Liver (tissue), 9 donors: ENCODE results near the gene AGGF1. TPM values are rescaled to one million over a fixed set of nuclear protein-coding genes. Genes with fewer than 3 reads are reported as not detected.

Experiments
- DNase-seq: peaks from one replicate; pipeline ENCODE4 v3.0.0-alpha.2; 2017; ENCODE audit warnings: low spot score
- H3K27ac ChIP-seq, 2 donors: one replicate each; pipeline ENCODE4 v1.7.0; 2013; ENCODE audit warnings: inconsistent platforms in 2 of 2, low read length in 2 of 2, control low read depth in 1 of 2, low read depth in 1 of 2, mild to moderate bottlenecking in 1 of 2
- H3K27me3 ChIP-seq, 4 donors: one replicate each; pipeline versions ENCODE4 v1.6.1 to v1.7.0; 2013; ENCODE audit warnings: low read length in 3 of 4, inconsistent platforms in 1 of 4, mild to moderate bottlenecking in 1 of 4, moderate library complexity in 1 of 4; ENCODE audit not compliant: control insufficient read depth in 4 of 4, insufficient read depth in 4 of 4
- H3K36me3 ChIP-seq, 4 donors: one replicate each; pipeline versions ENCODE4 v1.6.1 to v1.7.0; 2013; ENCODE audit warnings: low read length in 3 of 4, mild to moderate bottlenecking in 3 of 4, low read depth in 1 of 4, moderate library complexity in 1 of 4; ENCODE audit not compliant: control insufficient read depth in 4 of 4, insufficient read depth in 3 of 4
- H3K4me1 ChIP-seq, 4 donors: one replicate each; pipeline versions ENCODE4 v1.6.1 to v1.7.0; 2013; ENCODE audit warnings: low read length in 3 of 4, mild to moderate bottlenecking in 3 of 4, moderate library complexity in 1 of 4; ENCODE audit not compliant: control insufficient read depth in 4 of 4, insufficient read depth in 4 of 4
- H3K4me3 ChIP-seq, 3 donors: one replicate each; pipeline versions ENCODE4 v1.6.1 to v1.7.0; 2013; ENCODE audit warnings: low read length in 3 of 3, control low read depth in 1 of 3, low read depth in 1 of 3, mild to moderate bottlenecking in 1 of 3
- H3K9ac ChIP-seq, 2 donors: one replicate each; pipeline ENCODE4 v1.7.0; 2013; ENCODE audit warnings: low read length in 2 of 2, mild to moderate bottlenecking in 2 of 2, moderate library complexity in 2 of 2, control low read depth in 1 of 2, low read depth in 1 of 2
- H3K9me3 ChIP-seq, 4 donors: one replicate each; pipeline versions ENCODE4 v1.6.1 to v1.7.0; 2013; ENCODE audit warnings: low read length in 3 of 4; ENCODE audit not compliant: control insufficient read depth in 4 of 4
- CTCF ChIP-seq: fragments of 150-350 bp; IDR thresholded peaks from 2 replicates; pipeline ENCODE4 v1.5.1; 2017; ENCODE audit warnings: improper control_type of control experiment, low read depth, low read length; ENCODE audit not compliant: missing input control
- EGR1 ChIP-seq, 2 donors: IDR thresholded peaks; 2 replicates each; pipeline ENCODE4 v1.6.1; 2016 to 2018; ENCODE audit warnings: antibody characterized with exemption in 2 of 2, low read depth in 2 of 2
- FOXA1 ChIP-seq: IDR thresholded peaks from 2 replicates; pipeline ENCODE4 v1.6.1; 2016; ENCODE audit warnings: antibody characterized with exemption
- FOXA2 ChIP-seq: IDR thresholded peaks from 2 replicates; pipeline ENCODE4 v1.6.1; 2016; ENCODE audit warnings: antibody characterized with exemption
- GABPA ChIP-seq, 2 donors: IDR thresholded peaks in 1 of 2; conservative IDR thresholded peaks in 1 of 2; 2 replicates each; pipeline ENCODE4 v1.6.1; 2016; ENCODE audit warnings: antibody characterized with exemption in 2 of 2, mild to moderate bottlenecking in 1 of 2, moderate library complexity in 1 of 2
- HNF4A ChIP-seq, 2 donors: conservative IDR thresholded peaks; 2 replicates each; pipeline ENCODE4 v1.6.1; 2016; ENCODE audit warnings: antibody characterized with exemption in 2 of 2, mild to moderate bottlenecking in 2 of 2
- HNF4G ChIP-seq: IDR thresholded peaks from 2 replicates; pipeline ENCODE4 v1.6.1; 2016; ENCODE audit warnings: antibody characterized with exemption
- JUND ChIP-seq, 2 donors: IDR thresholded peaks; 2 replicates each; pipeline ENCODE4 v1.6.1; 2016; ENCODE audit warnings: antibody characterized with exemption in 2 of 2
- NR2F2 ChIP-seq: IDR thresholded peaks from 2 replicates; pipeline ENCODE4 v1.6.1; 2016; ENCODE audit warnings: antibody characterized with exemption
- RAD21 ChIP-seq, 2 donors: IDR thresholded peaks; 2 replicates each; pipeline ENCODE4 v1.6.1; 2016; ENCODE audit warnings: antibody characterized with exemption in 2 of 2, mild to moderate bottlenecking in 2 of 2
- RXRA ChIP-seq, 2 donors: IDR thresholded peaks; 2 replicates each; pipeline ENCODE4 v1.6.1; 2017 to 2018; ENCODE audit warnings: antibody characterized with exemption in 2 of 2, mild to moderate bottlenecking in 1 of 2
- SP1 ChIP-seq: IDR thresholded peaks from 2 replicates; pipeline ENCODE4 v1.6.1; 2018; ENCODE audit warnings: antibody characterized with exemption, mild to moderate bottlenecking
- TAF1 ChIP-seq: conservative IDR thresholded peaks from 2 replicates; pipeline ENCODE4 v1.6.1; 2016; ENCODE audit warnings: antibody characterized with exemption, mild to moderate bottlenecking
- YY1 ChIP-seq: IDR thresholded peaks from 2 replicates; pipeline ENCODE4 v1.6.1; 2016; ENCODE audit warnings: antibody characterized with exemption, mild to moderate bottlenecking
- WGBS: extraction: QIAGEN DNeasy Blood & Tissue Kit; methylation state at CpG from one replicate; pipeline ENCODE4 v1.1.7; 2013; 5-methylcytosine and 5-hydroxymethylcytosine counted together
- polyA plus RNA-seq, 2 donors: library from polyadenylated mRNA; stranded (reverse) in 1 of 2; unstranded in 1 of 2; fragments of 200-250 nt in 1 of 2; fragments of >200 nt in 1 of 2; fragmentation: Nextera tagmentation in 1 of 2; extraction: Ambion mirVana in 1 of 2; gene quantifications; one replicate each; pipeline versions ENCODE4 v1.2.1 to v1.2.3, GENCODE V29; 2013 to 2015
- total RNA-seq, 2 donors: library from RNA; depleted of rRNA; stranded (reverse); fragments of >200 nt; gene quantifications; one replicate each; pipeline ENCODE4 v1.2.3, GENCODE V29; 2014
- TF ChIP-seq, protein P1 (sequence below): IDR thresholded peaks from 2 replicates; pipeline ENCODE4 v1.6.1; 2016; ENCODE audit warnings: antibody characterized with exemption
- TF ChIP-seq, protein P2 (sequence below): IDR thresholded peaks from 2 replicates; pipeline ENCODE4 v1.6.1; 2016; ENCODE audit warnings: antibody characterized with exemption, mild to moderate bottlenecking
- TF ChIP-seq, protein P3 (sequence below): IDR thresholded peaks from 2 replicates; pipeline ENCODE4 v1.6.1; 2016; ENCODE audit warnings: antibody characterized with exemption
- TF ChIP-seq, protein P4 (sequence below): IDR thresholded peaks from 2 replicates; pipeline ENCODE4 v1.6.1; 2016; ENCODE audit warnings: antibody characterized with exemption
- donor health status: healthy.
- donor health status: healthy.
- donor health status: healthy.
- donor health status: healthy.
- donor health status: healthy.

The AGGF1 gene
- total RNA-seq (10 to 100 TPM; 14.6 to 16.7 TPM), polyA plus RNA-seq (10 to 100 TPM in 1 of 2 donors, 1 to 10 TPM in 1; 7.2 to 15.6 TPM)

DNA sequence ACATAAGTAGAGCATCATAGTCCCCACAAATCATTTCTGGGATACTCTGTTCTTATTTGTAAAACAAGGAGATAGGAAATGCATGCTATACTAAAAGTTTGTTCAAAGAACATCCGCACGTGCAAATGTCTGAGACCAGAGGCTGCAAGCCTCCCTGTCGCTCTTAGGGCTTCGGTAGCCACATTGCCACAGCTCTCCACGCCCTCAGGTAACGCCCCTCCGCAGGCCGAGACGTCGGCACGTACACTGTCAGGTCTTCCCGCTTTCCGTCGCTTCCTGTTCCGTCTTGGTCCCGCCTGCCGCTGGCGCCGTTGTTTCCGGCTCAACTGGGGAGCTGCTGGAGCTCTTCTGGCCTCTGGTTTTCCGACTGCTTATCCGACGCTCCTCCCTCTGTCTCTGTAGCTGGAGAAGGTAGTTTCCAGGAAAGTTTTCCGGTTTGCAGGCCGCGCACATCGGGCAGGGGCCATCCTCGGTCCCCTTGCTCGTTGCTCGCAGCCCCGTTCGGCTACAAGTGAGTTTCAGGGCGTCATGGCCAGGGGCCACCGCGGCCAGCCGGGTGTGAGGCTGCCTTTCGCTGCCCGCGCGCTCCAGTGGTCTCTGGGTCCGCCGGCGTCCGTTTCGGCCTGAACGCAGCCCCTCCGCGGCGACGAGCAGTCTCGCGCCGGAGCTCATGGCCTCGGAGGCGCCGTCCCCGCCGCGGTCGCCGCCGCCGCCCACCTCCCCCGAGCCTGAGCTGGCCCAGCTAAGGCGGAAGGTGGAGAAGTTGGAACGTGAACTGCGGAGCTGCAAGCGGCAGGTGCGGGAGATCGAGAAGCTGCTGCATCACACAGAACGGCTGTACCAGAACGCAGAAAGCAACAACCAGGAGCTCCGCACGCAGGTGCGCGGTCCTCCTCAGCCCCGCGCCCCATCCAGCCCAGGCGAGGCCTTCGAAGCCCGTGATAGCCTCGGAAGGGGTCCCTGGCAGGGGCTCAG, at the start of gene AGGF1:
AGGF1 (plus strand) TSS at position 308 of the 975 bp plus-strand sequence; CDS start at position 671, 363 bp downstream.
- Histone ChIP-seq H3K9me3 (no peaks in the 10 kb centered on the region), H3K9ac (peak within 1 kb of the TSS; percentile 71 to 93), H3K36me3 (peaks cover 0 to 6% (median 3%) of the 10 kb centered on the region in 4 donors), H3K4me3 (peak within 1 kb of the TSS; percentile 70 to 96 (median 75)), H3K27me3 (no peaks in the 10 kb centered on the region), H3K4me1 (peaks cover 7 to 28% (median 15%) of the 10 kb centered on the region in 4 donors), H3K27ac (peak within 1 kb of the TSS; percentile 79 to 92)
- DNase-seq = peak; percentile 87
- TF ChIP-seq TAF1 = peak; percentile 38
- peak; percentile 38 to 50 for TF ChIP-seq EGR1 (IDR thresholded peaks at IDR 0.05; ENCODE audit: low read depth in 2 of 2)
- peak; percentile 95 for TF ChIP-seq YY1
- TF ChIP-seq RXRA (IDR thresholded peaks at IDR 0.05) = peak; percentile 70 to 72
- TF ChIP-seq FOXA1 = no peak
- TF ChIP-seq, protein P1, sequence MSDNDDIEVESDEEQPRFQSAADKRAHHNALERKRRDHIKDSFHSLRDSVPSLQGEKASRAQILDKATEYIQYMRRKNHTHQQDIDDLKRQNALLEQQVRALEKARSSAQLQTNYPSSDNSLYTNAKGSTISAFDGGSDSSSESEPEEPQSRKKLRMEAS = peak; percentile 98
- TF ChIP-seq JUND (IDR thresholded peaks at IDR 0.05) = peak; percentile 37 to 56
- peak; percentile 32 for TF ChIP-seq NR2F2
- peak; percentile 46 to 55 for TF ChIP-seq RAD21 (IDR thresholded peaks at IDR 0.05)
- TF ChIP-seq HNF4A (conservative IDR thresholded peaks at IDR 0.05) = peak; percentile 52 to 59
- TF ChIP-seq, protein P2, sequence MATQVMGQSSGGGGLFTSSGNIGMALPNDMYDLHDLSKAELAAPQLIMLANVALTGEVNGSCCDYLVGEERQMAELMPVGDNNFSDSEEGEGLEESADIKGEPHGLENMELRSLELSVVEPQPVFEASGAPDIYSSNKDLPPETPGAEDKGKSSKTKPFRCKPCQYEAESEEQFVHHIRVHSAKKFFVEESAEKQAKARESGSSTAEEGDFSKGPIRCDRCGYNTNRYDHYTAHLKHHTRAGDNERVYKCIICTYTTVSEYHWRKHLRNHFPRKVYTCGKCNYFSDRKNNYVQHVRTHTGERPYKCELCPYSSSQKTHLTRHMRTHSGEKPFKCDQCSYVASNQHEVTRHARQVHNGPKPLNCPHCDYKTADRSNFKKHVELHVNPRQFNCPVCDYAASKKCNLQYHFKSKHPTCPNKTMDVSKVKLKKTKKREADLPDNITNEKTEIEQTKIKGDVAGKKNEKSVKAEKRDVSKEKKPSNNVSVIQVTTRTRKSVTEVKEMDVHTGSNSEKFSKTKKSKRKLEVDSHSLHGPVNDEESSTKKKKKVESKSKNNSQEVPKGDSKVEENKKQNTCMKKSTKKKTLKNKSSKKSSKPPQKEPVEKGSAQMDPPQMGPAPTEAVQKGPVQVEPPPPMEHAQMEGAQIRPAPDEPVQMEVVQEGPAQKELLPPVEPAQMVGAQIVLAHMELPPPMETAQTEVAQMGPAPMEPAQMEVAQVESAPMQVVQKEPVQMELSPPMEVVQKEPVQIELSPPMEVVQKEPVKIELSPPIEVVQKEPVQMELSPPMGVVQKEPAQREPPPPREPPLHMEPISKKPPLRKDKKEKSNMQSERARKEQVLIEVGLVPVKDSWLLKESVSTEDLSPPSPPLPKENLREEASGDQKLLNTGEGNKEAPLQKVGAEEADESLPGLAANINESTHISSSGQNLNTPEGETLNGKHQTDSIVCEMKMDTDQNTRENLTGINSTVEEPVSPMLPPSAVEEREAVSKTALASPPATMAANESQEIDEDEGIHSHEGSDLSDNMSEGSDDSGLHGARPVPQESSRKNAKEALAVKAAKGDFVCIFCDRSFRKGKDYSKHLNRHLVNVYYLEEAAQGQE = peak; percentile 76
- no peak for TF ChIP-seq FOXA2
- TF ChIP-seq SP1 = peak; percentile 79
- TF ChIP-seq CTCF = peak; percentile 1
- TF ChIP-seq HNF4G = no peak
- peak; percentile 95 to 99 for TF ChIP-seq GABPA (IDR thresholded peaks at IDR 0.05 in 1 of 2, conservative IDR thresholded peaks at IDR 0.05 in 1 of 2)
- TF ChIP-seq, protein P3, sequence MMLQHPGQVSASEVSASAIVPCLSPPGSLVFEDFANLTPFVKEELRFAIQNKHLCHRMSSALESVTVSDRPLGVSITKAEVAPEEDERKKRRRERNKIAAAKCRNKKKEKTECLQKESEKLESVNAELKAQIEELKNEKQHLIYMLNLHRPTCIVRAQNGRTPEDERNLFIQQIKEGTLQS = no peak
- TF ChIP-seq, protein P4, sequence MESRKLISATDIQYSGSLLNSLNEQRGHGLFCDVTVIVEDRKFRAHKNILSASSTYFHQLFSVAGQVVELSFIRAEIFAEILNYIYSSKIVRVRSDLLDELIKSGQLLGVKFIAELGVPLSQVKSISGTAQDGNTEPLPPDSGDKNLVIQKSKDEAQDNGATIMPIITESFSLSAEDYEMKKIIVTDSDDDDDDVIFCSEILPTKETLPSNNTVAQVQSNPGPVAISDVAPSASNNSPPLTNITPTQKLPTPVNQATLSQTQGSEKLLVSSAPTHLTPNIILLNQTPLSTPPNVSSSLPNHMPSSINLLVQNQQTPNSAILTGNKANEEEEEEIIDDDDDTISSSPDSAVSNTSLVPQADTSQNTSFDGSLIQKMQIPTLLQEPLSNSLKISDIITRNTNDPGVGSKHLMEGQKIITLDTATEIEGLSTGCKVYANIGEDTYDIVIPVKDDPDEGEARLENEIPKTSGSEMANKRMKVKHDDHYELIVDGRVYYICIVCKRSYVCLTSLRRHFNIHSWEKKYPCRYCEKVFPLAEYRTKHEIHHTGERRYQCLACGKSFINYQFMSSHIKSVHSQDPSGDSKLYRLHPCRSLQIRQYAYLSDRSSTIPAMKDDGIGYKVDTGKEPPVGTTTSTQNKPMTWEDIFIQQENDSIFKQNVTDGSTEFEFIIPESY = peak; percentile 97
- under 1% methylated on average over 82 of the region's 82 CpGs for WGBS
